Stimulated activated CD4-positive, alpha-beta T cell treated with anti-CD3 and anti-CD28 coated beads, Interleukin-12 subunit alpha, Interleukin-12 subunit beta, amount 100 ng/mL, for 4 hours (primary cell): ENCODE data around the gene MEIS2.
"Not testable (repeated sequence)": the region's sequence is repeated elsewhere in the genome, so short reads cannot be mapped to it uniquely, and the experiment has no call there.

Experiments used
- DNase-seq: peaks from one replicate; pipeline ENCODE4 v3.0.0-alpha.2; 2020

MEIS2 gene

DNA sequence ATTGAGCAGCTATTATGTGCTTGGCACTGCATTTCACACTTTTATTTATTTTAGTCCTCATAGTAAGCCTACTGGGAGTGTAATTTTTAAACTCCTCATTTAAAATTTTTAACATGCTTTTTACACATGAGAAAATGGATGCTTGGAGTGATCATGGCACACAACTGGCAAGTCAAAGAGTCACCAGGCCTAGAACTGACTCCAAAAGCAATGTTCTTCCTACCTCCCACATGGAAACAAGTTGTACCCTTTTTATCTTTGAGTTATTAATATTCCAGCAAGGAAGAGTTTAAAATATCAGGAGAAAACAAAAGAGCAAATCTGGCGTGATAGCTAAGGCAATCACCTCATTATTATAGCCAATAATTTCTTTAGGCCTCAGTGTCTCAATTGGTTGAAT, 100.6 kb downstream of the MEIS2 start:
- no peak for DNase-seq

DNA sequence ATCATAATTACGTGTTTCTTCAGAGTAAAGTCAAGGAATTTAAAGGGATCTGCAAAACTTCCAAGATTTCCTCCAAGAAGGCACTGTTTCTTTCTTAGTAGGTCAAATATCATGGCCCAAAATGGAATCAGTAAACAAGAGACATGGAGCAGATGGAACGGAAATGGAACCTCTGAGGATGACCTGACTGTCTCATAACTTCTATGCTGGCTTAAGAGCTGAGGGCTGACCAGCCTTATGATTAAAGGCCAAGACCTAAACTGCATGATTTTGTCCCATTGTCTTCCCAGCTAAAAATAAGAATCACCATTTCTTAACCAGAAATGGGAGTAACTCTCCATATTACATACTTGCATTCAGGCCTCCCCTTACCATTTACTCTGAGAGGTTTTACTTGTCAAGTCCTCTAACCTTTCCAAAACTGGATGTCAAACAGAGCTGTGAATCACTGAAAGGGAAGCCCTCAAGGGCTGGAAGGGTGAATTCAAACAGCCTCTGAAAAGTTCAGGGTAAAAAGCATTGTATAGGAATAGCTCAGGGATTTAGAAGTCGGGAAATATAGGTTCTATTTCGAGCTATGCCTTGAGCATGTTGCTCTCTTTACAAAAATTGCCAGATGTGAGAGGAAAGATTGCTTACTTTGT, 103.7 kb downstream of the MEIS2 start:
- no peak for DNase-seq

DNA sequence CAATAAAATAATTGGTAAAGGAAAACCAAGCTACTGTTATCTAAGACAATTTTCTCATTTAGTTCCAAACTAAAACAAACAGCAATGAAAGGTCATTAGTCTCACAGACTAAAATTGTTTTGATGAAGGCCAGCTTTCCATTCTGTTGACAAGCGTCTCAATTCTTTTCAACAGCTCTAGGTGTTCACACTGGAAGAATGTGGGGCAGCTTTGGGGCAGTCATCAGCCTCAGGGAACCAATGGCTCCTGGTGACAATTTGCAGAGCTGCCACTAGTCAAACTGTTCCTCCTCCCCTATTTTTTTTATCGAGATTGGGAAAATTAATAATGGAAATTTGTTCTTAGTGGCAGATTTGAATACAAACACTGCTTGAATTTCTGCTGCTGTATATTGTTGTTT, 104.2 kb downstream of the MEIS2 start:
- no peak for DNase-seq

DNA sequence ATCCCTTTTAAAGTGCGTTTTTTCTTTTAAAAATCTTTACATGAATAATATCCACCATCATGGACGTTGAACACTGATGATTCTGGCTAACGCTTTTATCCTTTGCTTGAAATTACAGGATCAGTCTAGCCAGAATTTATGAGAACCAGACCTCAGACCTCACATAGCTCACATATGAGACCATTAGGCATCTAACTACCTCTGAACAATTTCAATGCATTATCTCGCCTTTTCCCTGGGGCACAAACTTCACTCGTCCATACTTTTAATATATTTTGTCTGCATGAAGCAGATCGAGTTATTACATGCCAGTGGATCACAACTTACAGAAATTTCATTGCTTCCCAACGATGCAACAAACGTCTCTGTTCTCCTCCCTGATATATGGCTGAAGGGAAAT, 105.6 kb downstream of the MEIS2 start:
- no peak for DNase-seq

DNA sequence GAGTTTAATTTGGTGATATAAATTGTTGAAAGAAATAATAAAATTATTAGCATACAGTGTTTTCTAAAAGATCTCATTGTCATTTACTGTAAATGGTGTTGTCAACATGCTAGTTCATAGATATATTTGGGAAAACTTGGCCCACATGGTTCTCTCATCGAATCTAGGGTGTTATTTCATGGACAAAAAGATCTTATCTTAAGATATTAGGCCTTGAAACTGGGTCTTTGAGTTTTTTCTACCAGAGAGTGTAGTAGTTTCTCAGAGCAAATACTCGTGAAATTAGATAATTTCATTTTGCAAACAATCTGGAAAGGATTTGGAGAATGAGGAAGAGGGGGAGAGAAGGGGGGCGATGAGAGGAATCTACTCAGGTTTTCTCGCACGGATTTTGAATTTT, 107.9 kb downstream of the MEIS2 start:
- no peak for DNase-seq

DNA sequence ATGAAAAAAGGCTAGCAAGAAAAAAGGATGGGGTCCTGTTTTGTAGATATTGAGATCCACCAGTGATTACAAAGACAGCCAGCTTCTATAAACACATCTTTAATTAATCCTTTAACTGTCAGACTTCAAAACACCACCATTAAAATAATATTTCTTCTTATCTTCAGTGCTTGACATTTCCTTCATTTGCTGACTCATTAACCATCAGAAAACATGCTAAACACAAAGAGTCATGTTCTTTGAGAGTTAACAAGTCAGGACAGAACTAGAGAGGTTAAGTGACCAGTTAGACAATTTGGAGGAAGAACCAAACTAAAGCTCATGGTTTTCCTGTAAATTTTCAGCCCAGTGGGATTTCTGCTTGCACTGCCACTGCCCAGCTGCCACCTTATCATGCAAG, 111.4 kb downstream of the MEIS2 start:
- no peak for DNase-seq

DNA sequence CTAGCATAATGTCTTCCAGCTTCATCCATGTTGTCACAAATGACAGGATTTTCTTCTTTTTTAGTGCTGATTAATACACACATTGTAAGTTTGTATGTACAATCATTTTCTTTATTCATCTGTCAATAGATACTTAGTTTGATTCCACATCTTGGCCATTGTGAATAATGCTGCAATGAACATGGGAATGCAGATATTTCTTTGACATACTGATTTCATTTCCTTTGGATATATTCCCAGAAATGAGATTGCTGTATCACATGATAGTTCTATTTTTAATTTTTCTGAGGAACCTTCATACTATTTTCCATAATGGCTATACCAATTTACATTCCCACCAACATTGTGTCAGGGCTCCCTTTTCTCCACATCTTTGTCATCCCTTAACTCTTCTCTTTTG, 117.9 kb downstream of the MEIS2 start:
- no peak for DNase-seq

DNA sequence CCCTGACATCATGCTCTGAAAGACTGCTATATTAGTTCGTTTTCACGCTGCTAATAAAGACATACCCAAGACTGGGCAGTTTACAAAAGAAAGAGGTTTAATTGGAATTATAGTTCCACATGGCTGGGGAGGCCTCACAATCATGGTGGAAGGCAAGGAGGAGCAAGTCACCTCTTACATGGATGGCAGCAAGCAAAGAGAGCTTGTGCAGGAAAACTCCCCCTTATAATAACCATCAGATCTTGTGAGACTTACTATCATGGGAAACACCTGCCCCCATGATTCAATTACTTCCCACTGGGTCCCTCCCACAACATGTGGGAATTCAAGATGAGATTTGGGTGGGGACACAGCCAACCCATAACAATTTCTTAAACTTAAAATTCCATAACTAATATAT, 120.1 kb downstream of the MEIS2 start:
- DNase-seq: not testable (repeated sequence)

DNA sequence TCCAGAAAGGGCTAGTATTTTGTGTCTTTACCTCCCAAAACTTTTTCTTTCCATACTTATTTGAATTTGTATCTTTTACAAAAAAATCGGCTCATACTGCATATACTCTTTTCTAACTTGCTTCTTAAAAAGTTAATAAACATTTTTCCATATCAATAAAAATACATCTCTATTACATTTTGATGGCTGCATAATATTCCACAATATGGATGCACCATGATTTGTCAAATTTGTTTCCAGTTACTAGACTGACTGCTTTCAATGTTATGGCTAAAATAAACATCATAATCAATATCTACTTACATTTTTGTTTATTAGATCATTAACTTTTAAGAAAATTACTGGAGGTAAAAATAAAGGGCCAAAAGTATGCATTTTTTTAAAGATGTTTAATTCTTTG, 121.7 kb downstream of the MEIS2 start:
- DNase-seq: no peak

DNA sequence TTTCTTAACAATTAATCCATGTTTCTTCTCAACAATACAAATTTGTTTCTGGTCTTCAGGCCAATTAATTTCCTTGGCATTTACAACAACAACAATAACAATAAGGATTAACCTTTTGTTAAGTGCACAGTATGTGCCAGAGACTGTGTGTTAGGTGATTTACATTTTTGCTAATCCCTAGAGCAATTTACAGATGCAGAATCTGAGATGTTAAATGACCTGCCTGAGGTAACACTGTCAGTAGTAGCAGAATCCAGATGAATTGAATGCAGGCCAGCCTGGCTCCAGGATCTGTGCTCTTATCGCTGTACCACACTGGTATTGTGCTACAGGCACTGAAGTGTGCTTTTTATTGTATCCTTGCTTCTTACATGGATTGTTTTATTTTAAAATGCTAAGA, 122.2 kb downstream of the MEIS2 start:
- DNase-seq: no peak

DNA sequence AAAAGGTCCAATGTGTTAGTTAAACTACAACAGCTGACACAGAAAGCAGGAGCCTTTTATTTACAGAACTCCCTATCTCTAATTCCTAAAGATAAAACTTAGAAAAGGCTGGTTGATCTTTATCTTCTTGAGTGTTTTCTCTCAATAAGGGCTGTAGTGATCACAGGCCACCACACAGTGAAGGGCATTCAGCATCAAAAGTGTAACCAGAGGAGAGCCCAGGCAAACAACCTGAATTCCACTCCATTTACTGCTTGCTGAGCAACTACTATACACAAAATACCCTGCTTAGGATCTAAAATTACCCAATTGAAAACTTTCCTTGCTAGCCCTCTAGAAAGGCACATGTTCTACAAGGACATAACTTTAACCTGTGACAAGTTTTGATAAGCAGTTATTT, 122.7 kb downstream of the MEIS2 start:
- DNase-seq: no peak

DNA sequence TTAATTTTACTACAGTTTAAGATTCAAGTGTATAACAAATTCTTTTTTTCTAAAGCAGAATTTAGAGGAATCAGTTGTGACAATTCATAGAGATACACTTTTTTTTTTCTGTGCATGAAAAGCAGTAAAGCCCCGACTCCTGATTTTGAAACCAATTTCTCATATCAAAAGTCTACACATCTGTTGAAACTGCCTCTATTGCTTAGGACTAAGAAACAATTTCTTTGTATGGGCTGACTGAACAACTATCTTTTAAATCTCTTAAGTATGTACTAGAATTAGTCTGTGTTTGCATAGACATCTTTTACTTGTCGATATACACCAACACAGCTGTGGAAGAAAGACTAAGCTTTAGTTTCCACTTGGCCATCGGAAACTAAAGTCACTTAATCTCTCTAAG, 127.6 kb downstream of the MEIS2 start:
- no peak for DNase-seq

DNA sequence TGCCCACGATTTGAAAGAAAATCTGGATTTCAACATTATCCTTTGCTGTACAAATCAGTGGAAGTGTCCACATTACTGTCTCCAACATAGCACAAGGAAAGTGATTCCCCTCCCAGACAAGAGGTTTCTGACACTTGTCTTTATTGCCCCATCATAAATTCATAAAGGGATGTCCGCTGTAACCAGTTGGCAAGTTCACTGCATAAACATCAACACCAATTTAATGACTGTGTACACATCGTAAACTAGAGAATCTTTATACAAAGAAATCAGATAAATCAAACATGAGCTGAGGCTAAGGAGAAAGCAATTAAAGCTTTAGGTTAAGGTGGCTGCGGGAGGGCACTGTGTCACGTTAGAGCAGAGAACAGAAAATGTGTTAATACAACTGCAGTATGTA, 129.8 kb downstream of the MEIS2 start:
- no peak for DNase-seq

DNA sequence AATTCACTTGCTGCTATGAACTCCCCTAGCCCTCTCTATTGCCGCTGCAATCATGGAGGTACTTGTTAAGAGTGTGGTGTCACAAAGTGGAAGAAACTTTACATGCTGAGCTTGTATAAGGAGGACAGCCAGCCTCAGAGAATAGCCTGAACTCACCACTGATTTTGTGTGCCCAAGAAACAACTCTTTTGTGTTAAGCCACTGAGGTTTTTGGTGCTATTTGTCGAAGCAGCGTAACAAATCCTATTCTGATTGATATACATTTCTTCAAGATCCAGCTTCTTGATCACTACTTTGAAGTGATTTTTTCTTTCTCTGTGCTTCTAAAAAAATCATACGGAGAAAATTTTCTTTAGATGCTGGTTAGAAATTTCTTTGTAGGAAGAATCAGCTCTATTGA, 132.4 kb downstream of the MEIS2 start:
- no peak for DNase-seq

DNA sequence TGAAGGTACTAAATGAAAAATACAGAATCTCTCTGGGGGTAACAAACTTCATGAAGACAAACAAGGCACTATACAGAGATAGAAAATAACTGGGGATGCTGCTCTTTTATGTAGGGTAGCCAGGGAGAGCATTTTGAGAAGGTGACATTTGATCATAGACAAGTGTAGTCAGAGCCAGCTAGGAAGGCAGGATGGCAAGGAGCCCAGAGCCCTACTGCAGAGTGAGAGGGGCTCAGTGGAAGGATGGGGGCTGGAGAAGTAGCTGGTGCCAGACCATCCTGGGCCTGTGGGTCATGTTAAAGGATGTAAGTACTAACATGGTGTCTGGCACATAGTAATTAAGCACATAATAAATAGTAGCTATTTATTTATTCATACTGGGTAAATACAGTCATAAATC, 133.6 kb downstream of the MEIS2 start:
- DNase-seq: no peak

DNA sequence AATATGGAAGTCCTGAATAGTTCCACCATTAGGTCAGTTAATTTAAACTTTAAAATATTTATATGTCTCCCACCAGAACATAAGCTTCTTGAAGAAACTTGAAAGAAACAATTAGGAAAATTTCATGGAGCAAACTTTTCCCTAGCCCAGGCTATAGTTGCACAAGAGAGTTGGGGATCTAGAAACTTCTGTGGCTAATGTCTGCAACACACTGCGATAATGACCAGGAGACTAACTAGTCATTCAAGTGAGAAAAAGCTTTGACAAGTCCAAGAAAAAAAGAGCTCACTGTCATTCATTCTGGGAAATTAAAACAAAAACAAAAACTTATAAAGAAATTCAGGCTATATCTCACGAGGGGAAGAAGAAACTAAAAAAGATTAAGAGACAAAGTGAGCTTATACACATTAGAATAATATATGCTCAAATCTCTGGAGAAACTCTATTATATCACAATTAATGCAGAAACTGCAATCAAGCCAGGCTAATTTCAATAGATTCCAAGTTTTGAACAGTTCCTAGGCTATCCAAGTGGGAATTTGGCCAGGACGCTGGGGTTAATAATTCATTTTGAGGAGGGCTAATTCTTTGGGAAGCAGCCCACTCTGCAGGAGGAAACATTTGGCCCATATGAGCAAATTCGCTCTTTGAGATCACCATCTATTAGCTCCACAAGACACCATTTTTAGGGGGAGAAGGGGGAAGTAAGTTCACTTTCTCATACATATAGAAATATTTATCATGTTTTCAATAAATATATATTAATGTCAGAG, 134.6 kb downstream of the MEIS2 start:
- no peak for DNase-seq

DNA sequence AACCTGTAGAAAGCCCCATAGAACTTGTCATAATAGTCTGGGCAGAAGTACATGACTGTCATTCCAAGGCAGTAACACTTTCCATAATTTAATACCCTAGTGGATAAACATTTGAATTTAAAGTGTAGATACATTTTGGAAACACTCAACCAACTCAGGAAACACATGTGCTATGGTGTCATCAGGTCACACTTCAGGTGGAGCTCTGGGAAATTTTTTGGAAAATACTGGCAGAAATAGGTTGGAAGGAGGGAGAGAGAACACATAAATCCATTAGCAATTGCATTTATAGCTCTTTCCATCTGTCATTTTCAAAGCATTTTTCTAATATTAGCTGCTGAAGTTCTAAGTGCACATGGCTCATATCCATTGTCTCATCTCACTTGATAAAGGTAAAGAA, 135.7 kb downstream of the MEIS2 start:
- DNase-seq: no peak

DNA sequence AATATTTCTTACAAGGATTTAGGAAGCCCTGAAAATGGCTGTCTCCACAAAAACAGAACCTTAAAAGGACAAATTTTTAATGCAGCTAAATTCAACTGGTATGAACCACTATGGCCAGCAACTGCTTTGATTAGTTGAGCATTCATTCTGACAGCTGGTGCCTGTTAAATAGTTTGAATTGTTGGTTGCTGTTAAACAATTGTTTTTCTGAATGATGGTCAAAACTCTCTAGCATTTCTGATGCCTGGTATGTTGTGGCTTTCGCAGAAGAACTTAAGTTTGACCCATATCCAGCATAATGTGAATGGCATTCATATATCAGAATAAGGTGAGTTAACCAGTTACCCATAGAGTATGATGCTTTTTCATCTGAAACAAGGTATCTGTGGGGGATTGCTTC, 138.4 kb downstream of the MEIS2 start:
- no peak for DNase-seq

DNA sequence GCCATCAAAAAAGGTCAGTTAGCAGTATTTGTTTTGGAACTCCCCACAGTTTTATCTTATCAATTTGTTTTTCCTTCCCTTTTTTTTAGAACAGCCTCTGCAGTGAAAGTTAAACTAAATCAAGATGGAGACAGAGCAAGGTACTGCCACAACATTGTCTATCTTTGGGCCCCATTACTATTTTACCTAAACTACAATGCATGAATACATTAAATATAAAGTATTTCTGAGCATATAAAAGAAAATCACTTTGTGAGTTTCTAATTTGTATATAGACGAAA, 139.5 kb downstream of the MEIS2 start:
- no peak for DNase-seq

DNA sequence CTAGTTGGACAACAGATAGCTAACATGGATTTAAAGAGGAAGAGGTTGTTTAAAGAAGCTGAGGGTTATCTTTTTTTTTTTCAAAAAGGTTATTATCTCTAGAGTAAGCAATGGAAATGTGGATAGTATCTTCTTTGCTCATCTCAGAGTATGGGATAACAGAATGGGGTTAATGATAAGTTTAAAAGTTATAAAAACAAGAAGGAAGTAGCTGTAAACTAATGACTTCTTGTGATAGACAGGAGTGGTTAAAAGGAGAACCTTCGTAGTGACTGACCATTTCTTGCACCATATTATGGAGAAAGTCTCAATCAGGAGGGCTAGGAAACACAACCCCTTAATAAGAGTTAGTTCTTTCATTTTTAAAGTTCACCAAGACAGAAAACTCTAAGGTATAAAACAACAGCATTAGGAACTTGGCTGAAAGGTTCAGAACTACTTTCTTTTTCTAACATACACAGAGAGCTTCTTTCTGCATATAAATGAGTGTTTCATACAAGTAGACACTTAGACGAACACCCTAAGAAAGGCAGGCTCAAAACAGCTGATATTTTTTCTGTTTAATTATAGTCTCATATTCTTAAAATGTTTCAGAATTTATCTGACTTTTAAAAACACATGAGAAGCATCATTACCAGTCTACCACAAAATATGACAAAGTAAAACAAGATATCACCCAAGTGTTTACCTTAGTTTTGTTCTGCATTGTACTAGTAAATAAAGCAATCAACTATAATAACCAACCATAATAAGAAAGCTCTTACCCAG, 140.0 kb downstream of the MEIS2 start:
- DNase-seq: no peak

DNA sequence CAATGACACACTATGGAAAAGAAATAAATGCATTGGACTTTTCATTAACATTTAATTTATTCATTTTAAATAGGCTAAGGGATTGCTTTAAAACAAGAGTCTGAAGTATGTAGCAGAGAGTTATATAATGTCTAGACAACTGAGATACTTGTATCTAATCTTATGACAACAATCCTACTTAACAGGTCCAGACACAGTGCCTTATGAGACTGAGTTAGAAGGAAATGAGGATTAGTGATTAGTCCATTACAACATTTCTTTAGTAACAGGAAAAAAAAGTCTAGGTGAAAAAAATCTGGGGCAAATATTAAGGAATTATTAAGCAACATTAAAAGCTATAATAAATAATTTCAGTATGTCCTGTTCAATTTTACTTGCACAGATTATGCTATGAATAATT, 140.6 kb downstream of the MEIS2 start:
- DNase-seq: no peak

DNA sequence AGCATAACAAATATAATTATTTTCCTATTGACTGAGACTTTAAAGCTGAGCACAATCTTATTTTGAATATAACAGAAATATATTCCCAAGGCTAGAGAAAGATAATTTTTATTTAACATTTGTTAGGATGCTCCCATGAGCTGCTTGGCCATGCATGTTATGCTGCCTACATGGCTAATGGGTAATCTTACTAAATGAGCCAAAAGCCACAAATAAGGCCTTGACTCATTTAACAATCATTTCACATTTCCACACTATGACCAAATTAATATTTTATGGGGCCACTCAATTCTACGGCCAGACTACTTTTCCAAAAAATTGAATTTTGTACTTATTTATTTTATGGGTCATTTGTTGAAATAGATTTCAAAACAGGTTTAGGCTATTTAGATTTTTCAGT, 141.7 kb downstream of the MEIS2 start:
- DNase-seq: no peak

DNA sequence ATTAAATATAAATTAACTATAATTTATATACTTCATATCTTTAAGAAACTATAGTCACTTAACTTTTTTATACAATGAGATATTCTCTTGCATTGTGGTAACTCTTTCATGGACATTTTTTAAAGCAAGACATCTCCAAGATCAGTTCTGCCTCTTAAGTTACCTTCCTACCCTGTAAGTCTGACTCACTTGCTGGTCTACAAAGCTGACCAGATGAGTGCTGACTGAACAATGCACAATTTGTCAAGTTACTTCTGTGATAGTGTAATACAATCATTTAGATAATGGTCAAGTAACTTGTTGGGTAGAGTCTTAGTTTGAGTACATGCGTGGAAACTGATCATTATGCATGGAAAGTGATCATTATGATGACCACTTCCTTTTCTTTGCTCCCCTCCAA, 145.9 kb downstream of the MEIS2 start:
- DNase-seq: no peak

DNA sequence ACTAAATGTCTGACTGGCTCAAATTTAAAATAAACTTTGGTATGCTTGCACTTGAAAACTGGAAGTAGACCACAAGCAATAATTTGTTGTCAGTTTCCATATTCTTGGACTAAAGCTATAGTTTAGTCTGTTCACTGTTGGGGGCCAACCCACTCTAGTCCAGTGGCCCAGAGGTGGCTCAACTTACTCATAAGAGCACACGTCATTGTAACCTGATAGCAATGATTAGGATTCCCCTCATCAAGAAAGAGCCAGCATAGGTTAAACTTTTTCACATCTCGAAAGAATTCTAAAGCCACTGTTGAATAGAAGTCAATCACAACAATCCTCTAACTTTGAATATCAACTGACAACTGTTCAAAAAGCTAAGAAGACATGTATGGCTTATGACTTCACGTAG, 147.0 kb downstream of the MEIS2 start:
- DNase-seq: no peak
